HG02870 (cell line): Measurements from ENCODE around the gene ADARB1.

Experiments used
- ATAC-seq: cut with Tn5 transposase; IDR thresholded peaks from one replicate; pipeline ENCODE4 v1.9.1; 2021; ENCODE audit warnings: mild to moderate bottlenecking, moderate library complexity; ENCODE audit not compliant: unreplicated experiment

ADARB1 gene

DNA sequence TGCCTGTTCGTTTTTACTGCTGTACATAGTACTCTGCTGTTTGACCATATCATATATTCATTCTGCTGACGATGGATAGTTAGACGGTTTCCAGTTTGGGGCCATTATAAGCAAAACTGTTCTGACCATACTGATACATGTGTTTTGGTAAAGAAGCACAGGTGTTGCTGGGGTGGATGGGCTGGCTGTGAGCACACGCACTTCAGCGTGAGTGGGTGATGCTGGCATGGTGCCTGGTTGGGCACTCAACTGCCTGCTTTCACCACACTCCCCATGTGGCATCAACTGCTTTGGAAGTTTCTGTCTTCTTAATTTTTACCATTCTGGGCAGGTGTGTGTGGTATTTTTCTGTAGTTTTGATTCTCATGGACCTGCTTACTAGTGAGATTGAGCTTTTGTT, 37.3 kb downstream of the ADARB1 start:
- no peak for ATAC-seq

DNA sequence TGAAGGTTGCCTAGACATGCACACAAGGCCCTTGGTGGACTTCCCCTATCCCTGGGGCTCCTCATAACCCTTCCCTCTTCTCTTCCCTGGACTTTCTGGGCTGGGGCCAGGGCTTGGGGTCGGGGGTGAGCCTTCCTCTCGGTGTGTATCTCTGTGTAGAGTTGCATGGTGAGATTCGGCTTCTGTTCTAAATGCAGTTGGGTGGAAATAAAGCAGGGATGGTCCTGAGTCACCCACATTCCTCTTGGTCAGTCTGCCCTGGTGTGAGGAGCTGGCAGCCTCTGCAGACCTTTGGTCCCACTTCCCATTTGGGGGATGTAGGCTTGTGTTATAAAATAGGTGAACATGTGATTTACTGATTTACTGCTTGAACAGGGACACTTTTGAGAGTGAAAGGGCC, 38.0 kb downstream of the ADARB1 start:
- ATAC-seq: no peak

GRCh38 chr21:45113543-45113942, 39.2 kb downstream of the ADARB1 start:
- no peak for ATAC-seq

DNA sequence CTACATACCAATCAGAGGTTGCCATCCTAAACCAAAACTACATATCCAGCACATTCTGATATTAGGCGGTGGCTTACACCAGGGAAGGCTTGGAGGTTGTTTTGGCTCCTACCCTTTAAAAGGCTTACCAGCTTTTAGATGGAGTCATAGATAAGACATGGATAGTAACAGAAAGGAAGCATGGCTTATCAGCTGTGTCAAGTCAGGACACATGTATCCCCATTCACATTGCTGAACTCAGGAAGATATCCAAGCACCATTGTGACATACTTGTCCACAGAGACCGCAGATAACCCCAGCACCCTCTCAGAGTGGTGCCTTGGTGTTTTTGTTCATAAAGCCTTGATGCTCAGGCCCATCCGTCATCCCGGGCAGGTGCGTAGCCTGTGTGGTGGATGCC, 39.7 kb downstream of the ADARB1 start:
- ATAC-seq: no peak

GRCh38 chr21:45114475-45114874, 40.1 kb downstream of the ADARB1 start:
- ATAC-seq: no peak

GRCh38 chr21:45115141-45115540, 40.8 kb downstream of the ADARB1 start:
- ATAC-seq: no peak

DNA sequence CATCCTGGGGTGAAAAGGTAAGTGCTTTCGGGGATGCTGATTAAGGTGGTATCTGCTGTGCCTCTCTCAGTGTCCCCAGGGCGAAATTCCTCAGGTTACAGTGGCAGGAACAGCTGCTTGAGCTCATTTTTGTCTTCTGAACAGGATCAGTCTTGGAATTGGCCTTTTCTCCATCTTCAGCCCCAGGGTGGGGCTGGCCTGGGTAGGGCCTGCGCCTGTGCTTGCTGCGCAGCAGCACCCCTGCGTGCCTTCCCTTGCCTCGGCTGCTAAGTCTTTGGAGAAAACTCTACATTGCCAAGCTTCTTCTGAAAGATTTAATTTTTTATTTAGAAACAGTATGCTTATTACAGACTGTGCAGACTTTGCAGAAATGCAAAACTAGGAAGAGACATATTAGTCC, 41.7 kb downstream of the ADARB1 start:
- ATAC-seq: no peak

DNA sequence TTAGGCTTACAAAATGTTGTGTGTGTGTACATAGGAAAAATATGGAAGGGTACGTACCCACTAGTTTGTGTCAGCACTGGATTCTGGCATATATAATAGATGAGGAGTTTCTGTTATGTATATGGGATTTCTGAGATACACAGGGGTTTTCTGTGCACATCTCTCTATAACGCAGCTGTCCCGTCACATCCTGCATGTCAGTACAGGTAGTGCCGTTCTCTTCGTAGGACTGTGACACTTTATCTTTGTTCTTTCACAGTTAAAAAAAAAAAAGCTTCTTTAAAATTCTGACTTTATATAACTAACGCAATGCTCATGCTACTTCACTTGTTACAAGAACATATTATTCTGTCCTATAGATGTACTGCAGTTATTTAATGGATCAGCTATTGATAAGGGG, 42.9 kb downstream of the ADARB1 start:
- ATAC-seq: no peak

DNA sequence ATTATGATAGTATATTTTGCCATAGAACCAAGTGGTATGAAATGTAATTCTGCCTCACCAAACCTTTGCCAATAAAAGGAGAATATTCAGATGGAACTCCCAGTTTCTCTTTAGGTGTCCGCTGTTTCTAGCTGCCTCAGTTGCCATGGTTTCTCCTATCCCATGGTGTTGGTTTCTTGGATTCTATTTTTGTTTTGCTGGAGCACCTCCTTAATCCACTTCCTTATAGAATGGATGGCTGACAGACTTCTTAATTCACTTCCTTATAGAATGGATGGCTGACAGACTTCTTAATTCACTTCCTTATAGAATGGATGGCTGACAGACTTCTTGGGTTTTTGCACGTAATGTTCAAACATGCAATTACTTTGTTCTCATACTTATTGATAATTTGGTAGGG, 43.7 kb downstream of the ADARB1 start:
- ATAC-seq: no peak

- no peak for ATAC-seq
Measured at GRCh38 chr21:45119812-45120211, 45.4 kb downstream of the ADARB1 start.

DNA sequence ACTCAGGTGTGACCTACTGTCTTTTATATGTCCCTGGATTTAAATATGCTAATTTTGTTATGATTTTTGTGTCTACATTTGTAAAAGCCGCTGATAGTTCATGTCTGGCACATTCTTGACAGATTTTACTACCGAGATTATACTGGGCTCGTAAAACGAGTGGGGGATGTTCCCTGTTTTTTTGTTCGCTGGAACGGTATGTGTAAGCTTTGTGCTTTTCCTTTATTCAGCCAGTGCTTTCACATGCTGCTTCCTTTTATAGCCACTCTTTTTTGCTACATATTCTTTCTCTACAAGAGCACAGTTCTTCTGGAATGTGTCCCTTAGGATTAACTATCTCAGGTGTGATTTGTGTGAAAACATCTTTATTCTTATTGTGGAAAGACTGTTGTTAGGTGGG, 46.6 kb downstream of the ADARB1 start:
- no peak for ATAC-seq

- no peak for ATAC-seq
Measured at GRCh38 chr21:45122030-45122429, 47.6 kb downstream of the ADARB1 start.

DNA sequence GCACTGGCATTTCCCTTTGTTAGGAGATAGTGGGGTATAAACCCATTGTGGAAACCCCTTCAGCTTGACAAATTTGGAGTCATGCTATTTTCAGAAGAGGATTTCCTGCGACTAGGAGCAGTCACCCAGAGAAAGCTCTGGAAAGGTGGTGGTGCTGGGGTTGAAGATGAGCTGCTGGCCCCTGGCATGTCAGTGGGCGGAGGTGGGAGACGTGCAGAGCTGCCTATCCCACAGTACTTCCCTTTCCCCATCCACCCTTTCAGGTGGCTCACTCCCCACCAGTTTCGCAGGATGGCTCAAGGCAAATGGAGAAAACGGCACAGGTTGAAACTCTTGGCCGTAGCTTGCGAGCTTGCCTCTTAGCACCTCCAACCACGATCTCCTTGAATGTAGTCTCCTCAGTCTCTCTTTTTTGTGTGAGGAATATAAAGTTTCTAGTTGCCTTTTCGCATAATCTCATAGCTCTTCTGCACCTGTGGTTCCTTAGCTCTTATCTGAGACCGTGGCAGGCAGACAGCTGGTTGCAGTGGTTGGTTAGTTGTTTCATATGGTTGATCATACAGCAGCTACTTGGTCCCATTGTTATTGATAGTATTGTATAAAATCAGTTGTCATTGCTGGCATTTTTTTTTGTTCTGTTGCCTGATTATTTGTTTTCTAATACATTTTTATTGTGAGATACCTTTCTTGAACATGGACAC, 48.2 kb downstream of the ADARB1 start:
- ATAC-seq: no peak

- ATAC-seq: no peak
Measured at GRCh38 chr21:45123440-45123839, 49.1 kb downstream of the ADARB1 start.

- ATAC-seq: no peak
Measured at GRCh38 chr21:45124596-45124995, 50.2 kb downstream of the ADARB1 start.

GRCh38 chr21:45125357-45125756, 51.0 kb downstream of the ADARB1 start:
- ATAC-seq: no peak

GRCh38 chr21:45126204-45126626, 51.8 kb downstream of the ADARB1 start:
- ATAC-seq: no peak

GRCh38 chr21:45126983-45127382, 52.6 kb downstream of the ADARB1 start:
- no peak for ATAC-seq

DNA sequence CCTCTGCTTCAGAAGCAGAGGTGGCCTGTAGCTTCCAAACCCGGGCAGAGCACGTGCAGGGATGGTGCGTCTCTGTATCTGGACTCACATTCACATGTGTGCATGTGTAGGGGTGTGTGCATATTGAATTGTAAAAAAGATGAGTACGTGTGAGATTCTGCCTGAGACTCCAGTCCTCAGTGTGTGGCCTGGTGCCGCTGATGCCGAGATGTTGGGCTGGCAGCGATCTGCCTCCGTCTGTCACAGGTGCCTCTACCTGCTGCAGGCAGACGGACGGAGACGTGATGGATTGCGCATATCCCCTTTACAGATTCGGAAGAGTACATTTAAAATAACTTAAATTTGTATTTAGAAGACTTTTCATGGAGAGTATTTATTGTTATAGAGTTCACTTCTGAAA, 53.6 kb downstream of the ADARB1 start:
- no peak for ATAC-seq

DNA sequence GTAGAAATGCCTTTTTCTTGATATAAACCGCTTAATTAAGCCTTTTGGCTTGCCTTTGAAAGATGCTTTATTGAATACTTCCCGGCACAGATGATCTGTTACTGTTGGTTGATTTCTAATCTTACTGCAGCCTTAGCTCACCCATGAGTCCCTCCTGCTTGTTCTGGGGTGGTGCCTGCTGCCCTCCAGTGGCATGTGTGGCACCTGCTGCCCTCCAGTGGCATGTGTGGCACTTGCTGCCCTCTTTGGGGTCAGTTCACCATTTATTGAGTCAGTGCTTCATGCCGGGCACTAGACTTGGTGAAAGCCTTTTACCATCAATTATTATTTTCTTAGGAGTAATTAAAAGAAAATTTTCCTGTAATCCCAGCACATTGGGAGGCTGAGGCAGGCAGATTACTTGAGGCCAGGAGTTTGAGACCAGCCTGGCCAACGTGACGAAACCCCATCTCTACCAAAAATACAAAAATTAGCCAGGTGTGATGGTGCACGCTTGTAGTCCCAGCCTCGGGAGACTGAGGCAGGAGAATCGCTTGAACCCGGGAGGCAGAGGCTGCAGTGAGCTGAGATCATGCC, 54.3 kb downstream of the ADARB1 start:
- ATAC-seq: no peak

- ATAC-seq: no peak
Measured at GRCh38 chr21:45129189-45129923, 55.0 kb downstream of the ADARB1 start.

GRCh38 chr21:45130324-45130774, 56.0 kb downstream of the ADARB1 start:
- no peak for ATAC-seq
